K562 (cell line): ENCODE results near the gene KMT2D. TPM values are rescaled to one million over a fixed set of nuclear protein-coding genes. Genes with fewer than 3 reads are reported as not detected.
A peak's percentile ranks its signal among the peaks of the same experiment; 100 is the strongest.

Experiments used
- CTCFL ChIP-seq: IDR thresholded peaks from 2 replicates; pipeline ENCODE4 v1.6.1; 2011; ENCODE audit warnings: borderline replicate concordance, low read depth, mild to moderate bottlenecking, moderate library complexity, low read length; ENCODE audit not compliant: insufficient read depth, poor library complexity, severe bottlenecking
- EP300 ChIP-seq: IDR thresholded peaks from 2 replicates; pipeline ENCODE4 v1.6.1; 2012; ENCODE audit warnings: low read length, improper control_type of control experiment
- GATAD2B ChIP-seq: fragments of 450-650 bp; IDR thresholded peaks from 2 replicates; pipeline ENCODE4 v1.6.1; 2017; ENCODE audit warnings: mild to moderate bottlenecking, borderline replicate concordance
- MTA3 ChIP-seq: fragments of 450-650 bp; formaldehyde crosslinking; IDR thresholded peaks from 2 replicates; pipeline ENCODE4 v1.6.1; 2017; ENCODE audit warnings: mild to moderate bottlenecking, borderline replicate concordance
- NFRKB ChIP-seq: fragments of 450-650 bp; IDR thresholded peaks from 2 replicates; pipeline ENCODE4 v1.6.1; 2016; ENCODE audit warnings: low read depth
- NRF1 ChIP-seq, 2 experiments: fragments of 450-650 bp; IDR thresholded peaks in 1 of 2; conservative IDR thresholded peaks in 1 of 2; 2 replicates each; pipeline ENCODE4 v1.6.1; 2014; ENCODE audit warnings: mild to moderate bottlenecking in 2 of 2
- PHF8 ChIP-seq: fragments of 200-600 bp; sonication (generic); IDR thresholded peaks from 2 replicates; pipeline ENCODE4 v1.6.1; 2012; ENCODE audit warnings: mixed run types, mild to moderate bottlenecking, inconsistent platforms, low read length, moderate library complexity, borderline replicate concordance
- POLR2G ChIP-seq: fragments of 200-400 bp; formaldehyde crosslinking; IDR thresholded peaks from 2 replicates; pipeline ENCODE4 v1.6.1; 2017; ENCODE audit warnings: low read depth, mild to moderate bottlenecking, antibody characterized with exemption, low read length, moderate library complexity
- RBM17 ChIP-seq: fragments of 200-400 bp; formaldehyde crosslinking; IDR thresholded peaks from 2 replicates; pipeline ENCODE4 v1.6.1; 2017; ENCODE audit warnings: low read depth, mild to moderate bottlenecking, low read length, borderline replicate concordance
- RREB1 ChIP-seq: fragments of 250-450 bp; sonication (Bioruptor Pico); IDR thresholded peaks from 2 replicates; pipeline ENCODE4 v1.4.0; 2020
- UBTF ChIP-seq, 2 experiments: IDR thresholded peaks; 2 replicates each; pipeline ENCODE4 v1.6.1; 2012; ENCODE audit warnings: improper control_type of control experiment in 2 of 2, low read depth in 2 of 2, low read length in 2 of 2, borderline replicate concordance in 1 of 2
- ZFP30 ChIP-seq: fragments of 250-450 bp; sonication (Bioruptor Pico); IDR thresholded peaks from 2 replicates; pipeline ENCODE4 v1.8.0; 2022; ENCODE audit warnings: moderate library complexity, mild to moderate bottlenecking, inconsistent platforms, borderline replicate concordance
- polyA plus RNA-seq, 8 experiments: library from polyadenylated mRNA; depleted of rRNA in 4 of 8; stranded (reverse) in 5 of 8; unstranded in 3 of 8; fragments of >200 nt; fragmentation: Nextera tagmentation in 2 of 8; fragmentation: Illumina TruSeq in 1 of 8; extraction: Ambion mirVana in 2 of 8; extraction: Trizol in 1 of 8; gene quantifications; 2 replicates each; pipeline versions ENCODE4 v1.2.1 to v1.2.3, GENCODE V29; 2011 to 2014; ENCODE audit warnings: inconsistent platforms in 1 of 8, missing spikeins in 1 of 8
- total RNA-seq, 7 experiments: library from RNA; depleted of rRNA in 6 of 7; stranded (reverse); fragments of >200 nt in 6 of 7; fragmentation: Illumina TruSeq in 2 of 7; extraction: Trizol in 2 of 7; gene quantifications; 2 replicates each; pipeline versions ENCODE4 v1.2.1 to v1.2.3, GENCODE V29; 2011 to 2021; ENCODE audit warnings: low replicate concordance in 1 of 7
- TF ChIP-seq, protein P1 (sequence below): fragments of 450-650 bp; formaldehyde crosslinking; conservative IDR thresholded peaks from 2 replicates; pipeline ENCODE4 v1.4.0; 2022; ENCODE audit warnings: mild to moderate bottlenecking, missing genetic modification characterization

Gene KMT2D
- total and polyA plus RNA-seq, 9 of the 15 experiments (the other 6 are each of a cell fraction or from before 2014, with no cell fraction given) = 0.22 to 93.7 (median 13.7) TPM

- TF ChIP-seq CTCFL (no peak), EP300 (peak; percentile 39; the same call in 1 of the 2 replicates), POLR2G (0 out of 2 replicates have a peak, but pooled peaks have one; percentile 43), RREB1 (CRISPR knock-in tag) (peak; percentile 42; the same call in 1 of the 2 replicates), PHF8 (peak; percentile 22; the same call in 1 of the 2 replicates), MTA3 (peak; percentile 91), ZFP30 (no peak), UBTF (IDR thresholded peaks at IDR 0.05; ENCODE audit: borderline replicate concordance in 1 of 2, low read depth in 2 of 2, low read length in 2 of 2) (peak in 1 of 2 experiments; percentile 77; a peak in 1 of 4 replicates), RBM17 (no peak), GATAD2B (peak; percentile 45; the same call in 1 of the 2 replicates), NFRKB (0 out of 2 replicates have a peak, but pooled peaks have one; percentile 32), NRF1 (conservative IDR thresholded peaks at IDR 0.05 in 1 of 2, IDR thresholded peaks at IDR 0.05 in 1 of 2) (peak; percentile 90 to 92)
- TF ChIP-seq, protein P1, sequence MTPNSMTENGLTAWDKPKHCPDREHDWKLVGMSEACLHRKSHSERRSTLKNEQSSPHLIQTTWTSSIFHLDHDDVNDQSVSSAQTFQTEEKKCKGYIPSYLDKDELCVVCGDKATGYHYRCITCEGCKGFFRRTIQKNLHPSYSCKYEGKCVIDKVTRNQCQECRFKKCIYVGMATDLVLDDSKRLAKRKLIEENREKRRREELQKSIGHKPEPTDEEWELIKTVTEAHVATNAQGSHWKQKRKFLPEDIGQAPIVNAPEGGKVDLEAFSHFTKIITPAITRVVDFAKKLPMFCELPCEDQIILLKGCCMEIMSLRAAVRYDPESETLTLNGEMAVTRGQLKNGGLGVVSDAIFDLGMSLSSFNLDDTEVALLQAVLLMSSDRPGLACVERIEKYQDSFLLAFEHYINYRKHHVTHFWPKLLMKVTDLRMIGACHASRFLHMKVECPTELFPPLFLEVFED = 0 out of 2 replicates have a peak, but pooled peaks have one; percentile 42
Measured at GRCh38 chr12:49088150-49088931, 27.7 kb upstream of the KMT2D start (continued).
